Retinal pigment epithelial cell (primary cell): ENCODE data around the gene KCNA5.

Experiments
- DNase-seq: peaks from one replicate; pipeline ENCODE4 v3.0.0-alpha.2; 2010; ENCODE audit warnings: low read depth
- H3K4me3 ChIP-seq: 2 replicates; pipeline ENCODE4 v1.5.1; 2011; ENCODE audit warnings: mild to moderate bottlenecking, low read length, control low read depth, moderate library complexity
- CTCF ChIP-seq: conservative IDR thresholded peaks from 2 replicates; pipeline ENCODE4 v1.5.1; 2011; ENCODE audit warnings: low read depth, low read length, control low read depth, inconsistent platforms

The KCNA5 gene

GRCh38 chr12:5044420-5045295 is 979 bp downstream of the KCNA5 start:
- no peak for DNase-seq
- H3K4me3 ChIP-seq, result no peak overlapping the region
- TF ChIP-seq CTCF, result no peak

- TF ChIP-seq CTCF, result no peak
- no peak for DNase-seq
- no peak overlapping the region for H3K4me3 ChIP-seq
These were observed 3.4 kb downstream of the KCNA5 start for GRCh38 chr12:5047094-5047493.

GRCh38 chr12:5047729-5048128 is 4.0 kb downstream of the KCNA5 start:
- DNase-seq, result no peak
- H3K4me3 ChIP-seq, result no peak overlapping the region
- no peak for TF ChIP-seq CTCF

- DNase-seq, result no peak
- TF ChIP-seq CTCF, result no peak
- no peak overlapping the region for H3K4me3 ChIP-seq
These were observed 6.9 kb downstream of the KCNA5 start for GRCh38 chr12:5050542-5050941.

GRCh38 chr12:5051334-5051733 is 7.7 kb downstream of the KCNA5 start:
- no peak for TF ChIP-seq CTCF
- no peak overlapping the region for H3K4me3 ChIP-seq
- DNase-seq, result no peak

GRCh38 chr12:5051913-5052312 is 8.2 kb downstream of the KCNA5 start:
- no peak for DNase-seq
- TF ChIP-seq CTCF, result no peak
- no peak overlapping the region for H3K4me3 ChIP-seq

GRCh38 chr12:5052348-5052747 is 8.7 kb downstream of the KCNA5 start:
- H3K4me3 ChIP-seq, result no peak overlapping the region
- DNase-seq, result no peak
- no peak for TF ChIP-seq CTCF
